Right ventricle myocardium inferior (tissue), 1 donor: Measurements from ENCODE around the gene PHF21B. TPM values are rescaled to one million over a fixed set of nuclear protein-coding genes. Genes with fewer than 3 reads are reported as not detected.
A peak's percentile ranks its signal among the peaks of the same experiment; 100 is the strongest.
"Not testable (repeated sequence)": the region's sequence is repeated elsewhere in the genome, so short reads cannot be mapped to it uniquely, and the experiment has no call there.

Source experiments
- ATAC-seq: fragments of 200-7000 bp; cut with Tn5 transposase; one replicate; pipeline ENCODE4 v1.9.1; 2020; ENCODE audit warnings: mild to moderate bottlenecking, moderate library complexity
- DNase-seq: peaks from one replicate; pipeline ENCODE4 v3.0.0; 2021; ENCODE audit errors: missing footprints
- intact Hi-C: fragments of 100-400 bp; cut with DNase I; formaldehyde crosslinking; loops from one replicate; pipeline ENCODE4 v1.11.0; 2022
- long read RNA-seq: library from polyadenylated mRNA; unstranded; transcript quantifications from one replicate; pipeline ENCODE4 v2.0.0, GENCODE V29; 2021
- total RNA-seq: library from RNA; stranded (reverse); fragmentation: NEBNext Ultra II Directional; extraction: Animal tissue kit (Norgen Biotek cat#: 25700); gene quantifications from one replicate; pipeline ENCODE4 v1.2.1, GENCODE V29; 2021
- donor health status: DM: no; HTN: yes; CAD: no; lungs with severe emphysema.

The PHF21B gene
- total RNA-seq: not detected
- long read RNA-seq: 0 reads

DNA sequence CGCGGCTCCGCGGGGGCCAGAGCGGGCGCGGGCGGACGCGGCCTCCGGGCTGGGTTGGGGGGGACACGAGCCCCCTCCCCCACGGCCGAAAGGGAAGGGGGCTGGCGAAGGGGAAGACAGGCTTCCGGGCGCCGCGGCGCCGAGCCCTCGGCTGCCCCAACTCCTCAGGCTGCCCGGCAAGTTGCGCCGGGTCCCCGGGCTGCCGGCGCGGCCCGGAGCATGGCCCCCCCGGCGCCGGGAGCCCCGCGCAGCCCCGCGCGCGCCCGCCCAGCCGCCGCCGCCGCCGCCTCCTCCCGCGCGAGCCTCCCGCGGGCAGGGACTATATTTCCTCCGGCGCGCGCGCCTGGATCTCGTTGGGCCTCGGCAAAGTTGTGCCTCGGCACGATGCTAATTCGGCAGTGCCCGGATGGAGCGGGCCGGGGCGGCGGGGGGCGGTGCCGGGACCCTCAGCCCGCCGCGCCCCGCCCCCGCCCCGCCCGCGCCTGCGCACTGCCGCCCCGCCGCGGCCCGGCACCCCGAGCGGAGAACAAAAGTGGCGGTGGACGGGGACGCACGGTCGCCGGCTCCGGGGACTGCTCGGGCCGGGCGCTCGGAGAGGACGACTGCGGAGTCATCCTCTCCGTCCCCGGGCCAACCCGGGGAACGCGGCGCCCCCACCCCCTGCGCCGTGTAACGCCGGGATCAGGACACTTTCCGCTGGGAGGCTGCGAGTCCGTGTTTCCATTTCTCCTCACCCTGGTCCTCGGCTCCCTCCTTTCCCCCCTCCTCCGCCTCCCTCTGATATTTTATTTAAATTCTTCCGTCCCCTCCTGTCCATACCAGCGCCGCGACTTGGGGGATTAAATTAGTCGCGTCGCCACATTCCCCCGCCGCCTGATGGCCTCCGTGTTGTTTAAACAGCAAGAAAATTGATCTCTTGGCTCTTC lies at the start of gene PHF21B:
Gene PHF21B, minus strand, starts transcription at position 400 of the 926 bp plus-strand sequence. CDS start 456 bp downstream, outside the sequence.
- DNase-seq: peak; percentile 71
- peak; percentile 38 for ATAC-seq
- intact Hi-C loops: no loop called here

DNA sequence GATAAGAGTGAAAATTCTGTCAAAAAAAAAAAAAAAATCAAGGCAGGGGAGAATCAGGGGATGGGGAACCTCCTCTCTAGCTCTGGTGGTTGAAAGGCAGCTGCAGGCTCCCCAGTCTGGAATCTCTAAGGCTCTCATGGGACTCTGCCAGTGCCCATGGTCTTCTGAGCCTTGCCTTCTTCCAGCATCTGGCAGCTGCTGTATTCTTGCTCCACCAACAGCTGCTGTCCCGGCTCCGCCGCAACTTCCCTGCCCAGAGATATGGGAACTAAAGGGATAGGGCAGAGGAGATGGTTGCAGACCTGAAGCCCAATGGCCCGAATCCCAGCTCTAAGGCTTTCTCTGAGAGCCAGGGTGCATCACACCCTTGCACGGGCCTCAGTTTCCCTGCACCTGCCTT lies 49.5 kb upstream of the PHF21B start:
- no peak for DNase-seq
- no peak for ATAC-seq
- intact Hi-C loops: no loop called here

DNA sequence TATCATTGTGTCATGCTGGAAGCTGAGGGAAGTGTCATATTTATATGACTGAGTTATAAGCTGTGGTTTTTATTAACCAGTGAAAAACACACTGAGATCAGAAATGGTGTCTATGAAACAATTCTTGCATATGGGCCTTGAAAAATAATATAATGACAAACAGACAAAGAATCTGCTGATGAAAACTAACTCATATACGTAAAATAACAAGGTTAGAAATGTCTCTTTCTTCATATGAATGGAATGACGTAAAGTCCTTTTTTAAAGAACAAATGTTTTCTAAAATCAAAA lies 48.8 kb upstream of the PHF21B start:
- no peak for ATAC-seq
- no peak for DNase-seq
- intact Hi-C loops: no loop called here

DNA sequence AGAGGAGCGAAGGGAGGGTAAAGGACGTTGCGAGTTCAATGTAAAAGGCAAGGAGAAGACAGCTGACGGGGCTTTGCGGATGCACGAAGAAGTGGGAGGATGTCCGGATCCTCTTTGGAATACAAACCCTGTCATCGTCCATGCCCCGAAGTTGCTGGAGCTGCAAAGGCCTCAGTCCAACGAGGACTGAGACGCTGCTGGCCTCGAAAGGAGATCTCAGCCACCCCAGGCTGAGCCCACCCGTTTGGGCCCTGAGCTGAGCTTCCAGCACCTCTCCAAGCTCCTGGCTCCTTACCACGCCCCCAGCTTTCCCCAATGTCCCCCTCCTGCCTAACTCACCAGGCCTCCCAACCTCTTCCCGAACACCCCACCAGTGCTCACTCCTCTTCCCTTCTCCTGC lies 46.1 kb upstream of the PHF21B start:
- intact Hi-C loops: no loop called here
- ATAC-seq (no peak), DNase-seq (no peak)

DNA sequence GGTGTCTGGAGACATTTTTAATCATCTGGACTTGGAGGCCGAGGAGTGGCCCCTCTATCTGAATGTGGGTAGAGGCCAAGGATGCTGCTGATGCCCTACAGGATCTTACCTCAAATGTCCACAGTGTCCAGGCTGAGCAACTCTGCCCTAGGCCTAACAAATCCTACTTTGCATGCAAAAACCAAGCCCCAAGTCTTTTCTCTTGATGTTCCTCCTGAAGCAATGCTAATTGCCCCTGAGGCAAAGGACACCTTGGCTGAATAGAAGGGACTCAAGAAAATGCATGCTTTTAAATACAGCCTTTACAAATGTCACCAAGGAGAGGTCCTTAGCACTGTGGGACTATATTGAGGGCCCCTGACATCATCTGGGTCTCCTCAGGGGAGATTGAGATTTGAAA lies 43.8 kb upstream of the PHF21B start:
- intact Hi-C loops: no loop called here
- no peak for ATAC-seq
- DNase-seq: no peak

DNA sequence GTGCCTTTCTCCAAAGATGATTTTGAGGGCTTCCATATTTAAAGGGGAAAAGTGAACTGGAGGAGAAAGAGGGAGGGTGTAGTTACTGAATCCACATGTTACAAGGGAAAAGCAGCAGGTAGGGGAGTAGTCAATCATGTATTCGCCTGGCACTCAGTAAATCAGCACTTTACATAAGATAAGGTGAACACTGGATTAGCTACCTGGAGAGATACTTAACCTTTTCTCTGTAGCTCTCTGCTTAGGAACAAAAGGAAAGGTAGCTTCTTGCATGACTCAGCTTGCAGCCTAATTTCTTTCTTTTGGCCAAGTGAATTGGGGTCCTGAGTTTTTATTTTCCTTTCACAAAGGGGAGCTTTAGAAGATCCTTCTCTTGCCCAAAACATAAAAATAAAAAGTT lies 43.3 kb upstream of the PHF21B start:
- DNase-seq (no peak), ATAC-seq (no peak)
- intact Hi-C loops: no loop called here

DNA sequence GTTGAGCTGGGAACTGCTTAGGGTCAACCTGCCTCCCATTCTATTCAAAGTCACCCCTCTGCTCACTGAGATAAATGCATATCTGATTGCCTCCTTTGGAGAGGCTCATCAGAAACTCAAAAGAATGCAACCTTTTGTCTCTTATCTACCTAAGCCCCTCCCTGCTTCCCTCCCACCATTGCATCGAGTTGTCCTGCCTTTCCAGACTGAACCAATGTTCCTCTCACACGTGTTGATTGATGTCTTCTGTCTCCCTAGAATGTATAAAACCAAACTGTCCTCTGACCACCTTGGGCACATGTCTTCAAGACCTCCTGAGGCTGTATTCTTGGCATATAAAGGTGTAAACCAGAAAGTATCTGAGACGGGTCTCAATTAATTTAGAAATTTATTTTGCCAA lies 42.9 kb upstream of the PHF21B start:
- ATAC-seq, DNase-seq, intact Hi-C loops: not testable (repeated sequence)

DNA sequence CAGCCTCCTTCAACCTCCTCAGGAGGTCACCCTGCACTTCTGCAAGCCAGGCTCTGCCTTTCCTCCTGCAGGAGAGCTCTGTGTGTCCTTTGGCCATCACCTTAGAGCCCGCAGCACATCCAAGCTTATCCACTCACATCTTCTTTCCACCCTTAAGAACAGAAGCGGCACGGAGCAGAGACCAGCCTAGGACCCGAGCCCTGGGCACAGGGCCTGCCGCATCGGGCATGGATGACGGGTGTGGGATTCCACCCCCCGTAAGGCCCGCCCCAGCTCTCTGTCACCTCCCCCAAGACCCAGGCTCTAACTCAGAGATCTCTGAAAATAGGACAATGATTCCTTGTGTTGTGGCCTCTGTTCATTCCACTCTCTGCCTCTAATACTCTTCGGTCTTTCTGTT lies 42.1 kb upstream of the PHF21B start:
- no peak for ATAC-seq
- intact Hi-C loops: no loop called here
- no peak for DNase-seq

DNA sequence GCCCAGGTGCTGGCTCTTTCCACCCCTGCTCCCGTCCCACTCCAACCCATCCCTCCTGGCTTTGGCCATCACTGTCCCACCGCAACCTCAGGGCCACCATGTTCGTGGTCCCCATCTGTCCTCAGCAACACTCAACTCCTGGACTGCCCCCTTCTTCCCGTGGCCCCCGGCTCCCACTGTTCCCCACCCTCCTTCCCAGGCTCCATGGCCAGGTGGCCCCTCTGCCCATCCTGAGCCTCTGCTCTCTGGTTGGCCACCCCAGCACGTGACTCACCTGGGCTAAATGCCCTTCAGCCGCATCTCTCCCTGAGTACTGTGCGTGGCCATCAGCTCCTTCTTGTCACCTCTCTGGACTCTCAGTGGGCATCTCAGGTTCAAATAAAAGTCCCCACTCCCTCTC lies 41.6 kb upstream of the PHF21B start:
- DNase-seq (no peak), ATAC-seq (no peak)
- intact Hi-C loops: no loop called here

DNA sequence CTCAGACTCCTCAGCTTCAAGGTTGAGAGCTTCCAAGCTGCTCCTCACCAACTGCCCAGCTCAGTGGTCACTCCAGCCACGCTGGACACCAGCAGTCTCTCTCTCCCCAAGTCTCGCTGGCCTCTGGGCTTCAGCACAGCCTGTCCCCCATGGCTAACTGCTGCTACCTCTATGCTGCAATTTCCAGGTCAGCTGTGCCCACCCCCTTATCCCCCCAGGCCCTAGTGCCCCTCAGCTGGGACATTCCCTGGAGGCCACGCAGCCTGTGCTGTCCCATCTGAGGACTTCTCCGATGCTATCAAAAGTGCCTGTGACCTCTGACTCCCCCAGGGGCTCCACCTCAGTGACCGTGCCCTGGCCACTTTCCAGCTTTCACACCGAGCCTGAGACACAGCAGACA lies 37.5 kb upstream of the PHF21B start:
- no peak for ATAC-seq

DNA sequence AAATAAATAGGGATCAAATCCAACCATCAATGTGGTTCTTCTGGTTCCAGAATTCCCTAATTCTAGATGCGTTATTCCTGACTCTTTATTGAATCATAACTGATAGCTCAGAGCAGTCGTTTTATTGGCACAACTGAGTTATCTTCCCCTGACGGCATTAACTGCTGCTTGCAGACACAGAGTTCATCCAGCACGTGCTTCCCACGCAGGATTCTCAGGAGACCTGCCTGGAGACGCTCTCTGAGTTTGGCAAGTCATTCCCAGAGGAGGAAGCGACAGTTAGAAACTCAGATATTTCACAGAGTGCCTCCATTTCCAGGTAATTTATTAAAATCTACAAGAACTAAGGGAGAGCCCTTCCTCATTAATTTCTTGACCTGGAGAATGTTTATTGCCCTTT lies 35.4 kb upstream of the PHF21B start:
- DNase-seq (no peak), ATAC-seq (no peak)
- intact Hi-C loops: no loop called here

More for the DNA sequence above, 37.5 kb upstream of the PHF21B start:
- intact Hi-C loops: no loop called here
- no peak for DNase-seq

DNA sequence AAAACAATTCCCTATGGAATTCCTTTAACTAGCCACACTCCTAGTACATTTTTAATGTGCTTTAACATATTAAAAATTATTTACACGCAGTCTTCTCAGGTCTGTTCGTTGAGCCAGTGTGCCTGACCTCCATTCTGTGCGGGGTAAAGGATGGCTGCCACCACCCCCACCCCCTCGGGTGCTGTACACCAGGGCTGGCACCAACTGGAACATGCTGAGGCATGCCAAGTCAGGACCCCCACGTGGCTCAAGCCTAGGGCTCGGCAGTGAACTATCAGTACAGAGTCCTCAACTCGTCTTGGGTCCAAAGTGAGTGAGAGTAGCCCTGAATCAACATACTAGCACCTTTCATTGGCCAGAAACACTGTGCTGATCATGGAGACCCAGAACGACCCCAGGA lies 32.5 kb upstream of the PHF21B start:
- no peak for DNase-seq
- intact Hi-C loops: no loop called here
- ATAC-seq: no peak

DNA sequence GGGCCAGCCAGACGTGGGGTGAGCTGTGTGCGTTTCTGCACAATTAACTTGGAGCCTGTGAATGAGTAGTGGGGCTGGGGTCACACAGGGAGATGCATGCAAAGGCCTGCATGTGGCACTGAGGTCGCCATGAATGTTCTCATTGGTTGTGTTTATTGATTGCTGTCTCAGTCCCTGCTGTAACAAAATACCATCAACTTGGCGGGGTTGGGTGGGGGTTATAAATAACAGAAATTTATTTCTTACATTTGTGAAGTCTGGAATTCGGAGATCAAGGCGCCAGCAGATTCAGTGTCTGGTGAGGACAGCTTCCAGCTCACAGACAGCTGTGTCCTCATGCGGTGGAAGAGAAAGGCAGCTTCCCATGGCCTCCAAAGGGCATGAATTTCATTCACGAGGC lies 29.3 kb upstream of the PHF21B start:
- DNase-seq (no peak), ATAC-seq (no peak)
- intact Hi-C loops: no loop called here

DNA sequence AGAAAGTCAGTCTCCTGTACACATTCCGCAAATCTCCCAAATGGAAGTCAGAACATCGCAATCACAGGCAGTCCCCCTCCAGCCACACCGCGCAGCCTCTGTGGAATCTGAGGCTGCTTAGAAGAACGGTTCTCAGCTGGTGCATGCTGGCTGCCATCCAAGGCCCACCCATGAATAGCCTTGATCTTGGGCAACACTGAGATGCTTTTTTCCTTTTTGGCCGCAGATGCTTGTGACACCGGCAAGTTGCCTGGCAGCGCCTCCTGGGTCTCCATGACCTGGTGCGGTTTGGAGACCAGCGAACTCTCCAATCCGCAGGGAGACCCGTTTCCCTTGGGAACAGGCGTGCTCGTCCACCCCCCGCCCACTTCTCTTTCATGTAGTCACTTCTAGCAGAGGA lies 26.3 kb upstream of the PHF21B start:
- intact Hi-C loops: no loop called here
- ATAC-seq (no peak), DNase-seq (no peak)

DNA sequence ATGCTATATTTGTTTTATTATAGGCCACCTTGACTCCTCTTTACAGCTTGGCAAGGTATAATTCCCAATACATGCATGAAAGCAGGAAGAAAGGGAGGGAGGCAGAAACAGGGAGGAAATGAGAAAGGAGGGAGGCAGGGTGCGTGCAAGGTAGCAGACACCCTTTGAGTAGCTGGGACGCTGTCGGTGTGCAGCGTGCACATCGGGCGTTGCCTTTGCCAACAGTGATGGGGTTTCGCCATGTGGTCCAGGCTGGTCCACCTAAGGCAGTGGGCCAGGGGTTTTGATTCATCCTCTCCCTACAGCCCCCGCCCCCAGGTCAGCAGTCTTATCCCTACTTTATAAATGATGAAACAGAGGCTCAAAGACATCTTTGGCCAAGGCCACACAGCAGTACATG lies 25.0 kb upstream of the PHF21B start:
- intact Hi-C loops: no loop called here
- ATAC-seq (no peak), DNase-seq (no peak)

DNA sequence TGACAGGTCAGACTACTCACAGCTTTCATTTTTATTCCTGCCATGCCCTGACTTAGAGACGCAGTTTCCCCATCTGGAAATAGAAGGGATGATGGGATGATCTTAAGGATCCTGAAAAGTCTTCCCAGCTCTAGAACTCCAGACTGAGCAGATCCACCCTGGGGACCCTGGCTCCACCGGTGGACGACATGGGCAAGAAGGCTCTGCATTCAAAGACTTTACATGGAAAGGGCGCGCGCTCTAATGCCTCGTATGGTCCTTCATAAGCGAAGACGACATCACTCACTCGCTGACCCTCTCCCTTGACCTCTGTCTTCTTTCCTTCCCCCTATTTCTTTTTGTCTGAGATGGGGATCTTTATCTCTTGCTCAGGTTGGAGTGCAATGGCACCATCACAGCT lies 24.4 kb upstream of the PHF21B start:
- ATAC-seq (no peak), DNase-seq (no peak)
- intact Hi-C loops: no loop called here

DNA sequence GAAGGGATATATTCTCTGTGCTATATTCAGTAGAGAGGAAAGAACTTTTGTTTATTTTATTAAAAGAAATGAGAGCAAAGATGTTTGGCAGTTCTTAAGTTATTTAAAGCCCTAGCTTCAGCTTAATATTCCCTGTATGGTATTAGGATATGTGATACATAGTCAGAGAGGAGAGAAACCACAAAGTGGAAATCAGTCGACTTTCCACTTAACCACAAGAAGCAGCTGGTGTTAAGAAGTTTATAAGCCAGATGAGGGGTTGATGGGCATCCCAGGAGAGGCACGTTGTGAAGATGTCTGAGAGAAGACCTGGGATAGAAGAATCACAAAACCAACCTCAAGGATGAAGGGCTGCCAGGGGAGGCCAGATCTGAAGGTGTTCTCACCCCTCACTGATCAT lies 23.3 kb upstream of the PHF21B start:
- no peak for DNase-seq
- no peak for ATAC-seq
- intact Hi-C loops: no loop called here

DNA sequence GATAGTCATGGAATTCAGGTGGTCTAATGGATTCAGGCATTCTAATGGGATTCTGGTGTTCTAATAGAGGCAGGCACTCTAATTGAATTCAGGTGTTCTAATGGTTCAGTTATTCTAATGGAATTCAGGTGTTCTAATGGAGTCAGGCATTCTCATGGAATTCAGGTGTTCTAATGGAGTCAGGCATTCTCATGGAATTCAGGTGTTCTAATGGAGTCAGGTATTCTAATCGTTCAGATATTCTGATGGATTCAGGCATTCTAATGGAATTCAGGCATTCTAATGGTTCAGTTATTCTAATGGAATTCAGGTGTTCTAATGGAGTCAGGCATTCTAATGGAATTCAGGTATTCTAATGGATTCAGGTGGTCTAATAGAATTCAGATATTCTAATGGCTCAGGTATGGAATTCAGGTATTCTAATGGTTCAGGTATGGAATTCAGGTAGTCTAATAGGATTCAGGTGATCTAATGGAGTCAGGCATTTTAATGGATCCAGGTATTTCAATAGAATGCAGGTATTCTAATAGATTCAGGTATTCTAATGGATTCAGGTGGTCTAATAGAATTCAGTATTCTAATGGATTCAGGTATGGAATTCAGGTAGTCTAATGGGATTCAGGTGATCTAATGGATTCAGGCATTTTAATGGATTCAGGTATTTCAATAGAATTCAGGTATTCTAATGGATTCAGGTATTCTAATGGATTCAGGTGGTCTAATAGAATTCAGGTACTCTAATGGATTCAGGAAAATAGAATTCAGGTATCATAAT lies 22.0 kb upstream of the PHF21B start:
- no peak for ATAC-seq
- DNase-seq: no peak
- intact Hi-C loops: no loop called here

DNA sequence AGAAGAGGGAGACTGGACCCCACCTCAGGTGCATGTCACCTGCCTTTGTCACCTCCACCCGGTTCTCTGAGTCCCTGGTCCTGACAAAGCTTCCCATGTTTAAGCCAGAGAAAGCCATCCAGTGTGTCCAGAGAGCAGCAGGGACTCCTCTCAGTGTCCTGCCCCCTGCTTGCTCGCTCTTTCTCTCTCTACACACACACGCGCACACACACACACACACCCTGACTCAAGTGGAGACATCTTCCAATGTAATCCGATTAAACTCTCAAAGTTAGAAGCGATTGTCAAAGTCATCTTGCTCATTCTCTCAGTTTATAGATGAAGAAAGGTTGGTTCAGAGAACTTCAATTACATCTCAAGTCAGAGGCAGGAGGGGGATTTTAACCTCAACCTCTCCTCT lies 19.7 kb upstream of the PHF21B start:
- intact Hi-C loops: no loop called here
- ATAC-seq (no peak), DNase-seq (no peak)

DNA sequence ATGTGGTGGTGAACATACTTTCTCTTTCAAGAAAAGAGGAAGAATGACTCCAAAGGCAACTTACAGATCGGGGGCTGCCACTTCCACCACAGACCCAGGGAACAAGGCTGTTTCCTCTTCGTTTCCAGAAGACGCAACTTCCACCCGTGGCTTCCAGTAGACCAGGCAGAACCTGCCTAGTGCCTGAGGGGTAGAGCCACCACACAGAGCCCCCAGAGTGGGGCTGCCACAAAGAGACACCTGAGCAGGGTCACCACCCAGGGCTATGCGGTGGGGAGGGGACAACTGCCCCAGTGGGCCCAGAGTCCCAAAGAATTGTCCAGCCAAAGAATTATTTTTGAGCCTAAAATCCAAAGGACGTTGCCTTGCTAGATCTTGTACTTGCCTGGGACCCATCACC lies 16.7 kb upstream of the PHF21B start:
- DNase-seq (no peak), ATAC-seq (no peak)
- intact Hi-C loops: no loop called here
